Kidney (tissue), 14 donors: Measurements from ENCODE around the gene CORO1C. TPM values are rescaled to one million over a fixed set of nuclear protein-coding genes. Genes with fewer than 3 reads are reported as not detected.

Experiments
- DNase-seq, 5 donors: peaks; one replicate each; pipeline ENCODE4 v3.0.0-alpha.2; 2013 to 2020
- FAIRE-seq: peaks from 2 replicates; lab custom pipeline; 2012; peaks lifted over from hg19 to GRCh38; lab: Jason Lieb, UNC
- H3K27ac ChIP-seq, 2 donors: one replicate each; pipeline ENCODE4 v1.7.0; 2013; ENCODE audit warnings: low read depth in 2 of 2, low read length in 2 of 2, inconsistent platforms in 1 of 2
- H3K27me3 ChIP-seq: one replicate; pipeline ENCODE4 v1.7.1; 2013; ENCODE audit warnings: low read length, inconsistent platforms; ENCODE audit not compliant: control insufficient read depth, insufficient read depth
- H3K36me3 ChIP-seq, 3 donors: one replicate each; pipeline versions ENCODE4 v1.7.0 to v1.7.1; 2013; ENCODE audit warnings: low read length in 3 of 3, control low read depth in 1 of 3, inconsistent platforms in 1 of 3; ENCODE audit not compliant: insufficient read depth in 3 of 3, control insufficient read depth in 2 of 3
- H3K4me1 ChIP-seq, 3 donors: one replicate each; pipeline versions ENCODE4 v1.7.0 to v1.7.1; 2013; ENCODE audit warnings: low read length in 3 of 3, inconsistent platforms in 1 of 3, low read depth in 1 of 3; ENCODE audit not compliant: control insufficient read depth in 2 of 3, insufficient read depth in 2 of 3
- H3K4me3 ChIP-seq, 3 donors: one replicate each; pipeline versions ENCODE4 v1.7.0 to v1.8.1; 2013; ENCODE audit warnings: low read length in 3 of 3, control low read depth in 1 of 3, inconsistent platforms in 1 of 3
- H3K9ac ChIP-seq, 3 donors: one replicate each; pipeline versions ENCODE4 v1.7.0 to v1.7.1; 2013; ENCODE audit warnings: low read length in 3 of 3, control low read depth in 1 of 3, inconsistent platforms in 1 of 3
- H3K9me3 ChIP-seq, 3 donors: one replicate each; pipeline versions ENCODE4 v1.7.0 to v1.7.1; 2013; ENCODE audit warnings: low read length in 3 of 3, control low read depth in 1 of 3, inconsistent platforms in 1 of 3; ENCODE audit not compliant: control insufficient read depth in 2 of 3, insufficient read depth in 1 of 3
- CTCF ChIP-seq: IDR thresholded peaks from 3 replicates; pipeline ENCODE4 v1.5.1; 2012; ENCODE audit warnings: mild to moderate bottlenecking, moderate library complexity, borderline replicate concordance; ENCODE audit not compliant: insufficient read depth; ENCODE audit errors: extremely low read depth
- intact Hi-C: fragments of 100-400 bp; cut with DNase I; formaldehyde crosslinking; loops from one replicate; pipeline ENCODE4 v1.11.1; 2022
- polyA plus RNA-seq: library from polyadenylated mRNA; stranded (reverse); fragments of 350-450 nt; fragmentation: Illumina TruSeq; extraction: RNeasy Lipid Tissue Mini Kit (QIAGEN cat#74804); gene quantifications from one replicate; pipeline ENCODE4 v1.2.3, GENCODE V29; 2014; ENCODE audit warnings: low read depth, low replicate concordance; ENCODE audit not compliant: insufficient read depth
- total RNA-seq: library from RNA; stranded (reverse); fragmentation: NEBNext Ultra II Directional; extraction: Animal tissue kit (Norgen Biotek cat#: 25700); gene quantifications from one replicate; pipeline ENCODE4 v1.2.1, GENCODE V29; 2021
- donor health status: control.
- donor health status: control.
- donor health status: control.
- donor health status: control.
- donor health status: control.
- donor health status: DM: yes; HTN: yes; CAD: no.
- donor health status: Normal renal cell carcinoma (clear cell type).

Gene CORO1C
- total and polyA plus RNA-seq, 2 donors from 2014 or later: 16.6 to 104 TPM

- Histone ChIP-seq H3K27me3 (no peaks in the 10 kb centered on the region), H3K9me3 (no peaks in the 10 kb centered on the region), H3K27ac (peak overlapping the region; percentile 90 to 95), H3K9ac (peak overlapping the region; percentile 38 to 57 (median 50)), H3K36me3 (no peaks in the 10 kb centered on the region), H3K4me1 (peaks cover 5 to 13% (median 13%) of the 10 kb centered on the region in 3 donors), H3K4me3 (peak overlapping the region; percentile 55 to 66 (median 62))
- no peak for TF ChIP-seq CTCF
- peak in 1 of 5 donors; percentile 17 for DNase-seq
- intact Hi-C loops: no loop called here
- FAIRE-seq: no peak
These were observed 1.5 kb downstream of the CORO1C start for GRCh38 chr12:108729612-108730364.

GRCh38 chr12:108728820-108729611, 2.3 kb downstream of the CORO1C start:
- intact Hi-C loops: no loop called here
- FAIRE-seq: no peak
- no peak overlapping the region for H3K27ac ChIP-seq
- H3K4me3 ChIP-seq: peak overlapping the region in 1 of 3 donors; percentile 62
- H3K4me1 ChIP-seq: peaks cover 5 to 11% (median 10%) of the 10 kb centered on the region in 3 donors
- DNase-seq: no peak
- H3K9ac ChIP-seq: peak overlapping the region in 1 of 3 donors; percentile 20
- no peak for TF ChIP-seq CTCF
- no peaks in the 10 kb centered on the region for H3K36me3 ChIP-seq
- no peaks in the 10 kb centered on the region for H3K27me3 ChIP-seq
- no peaks in the 10 kb centered on the region for H3K9me3 ChIP-seq

GRCh38 chr12:108727868-108728735, 3.2 kb downstream of the CORO1C start:
- no peak overlapping the region for H3K9ac ChIP-seq
- no peak for FAIRE-seq
- no peak for DNase-seq
- no peak for TF ChIP-seq CTCF
- intact Hi-C loops: no loop called here
- H3K4me3 ChIP-seq: no peak overlapping the region
- H3K27me3 ChIP-seq: no peaks in the 10 kb centered on the region
- no peaks in the 10 kb centered on the region for H3K36me3 ChIP-seq
- no peak overlapping the region for H3K27ac ChIP-seq
- no peaks in the 10 kb centered on the region for H3K9me3 ChIP-seq
- peaks cover 7 to 9% (median 7%) of the 10 kb centered on the region in 3 donors for H3K4me1 ChIP-seq
